Esophagus muscularis mucosa (tissue), 4 donors: ENCODE measurements around the gene CTNNA3.

Experiments used
- EP300 ChIP-seq: sonication (generic); formaldehyde crosslinking; IDR thresholded peaks from one replicate; pipeline ENCODE4 v1.6.1; 2017; ENCODE audit warnings: antibody characterized with exemption
- POLR2A ChIP-seq: fragments of 450-650 bp; IDR thresholded peaks from one replicate; pipeline ENCODE4 v1.6.1; 2017; ENCODE audit warnings: antibody characterized with exemption, moderate library complexity, mild to moderate bottlenecking, low read depth
- POLR2AphosphoS5 ChIP-seq, 2 donors: sonication (generic); formaldehyde crosslinking; IDR thresholded peaks; one replicate each; pipeline ENCODE4 v1.6.1; 2017; ENCODE audit warnings: antibody characterized with exemption in 2 of 2
- TF ChIP-seq, protein P1 (sequence below), 3 experiments: fragments of 200-600 bp in 2 of 3; fragments of 450-650 bp in 1 of 3; sonication (generic) in 2 of 3; IDR thresholded peaks; one replicate each; pipeline ENCODE4 v1.5.1; 2017 to 2019; ENCODE audit warnings: antibody characterized with exemption in 3 of 3, mild to moderate bottlenecking in 2 of 3, moderate library complexity in 1 of 3

DNA sequence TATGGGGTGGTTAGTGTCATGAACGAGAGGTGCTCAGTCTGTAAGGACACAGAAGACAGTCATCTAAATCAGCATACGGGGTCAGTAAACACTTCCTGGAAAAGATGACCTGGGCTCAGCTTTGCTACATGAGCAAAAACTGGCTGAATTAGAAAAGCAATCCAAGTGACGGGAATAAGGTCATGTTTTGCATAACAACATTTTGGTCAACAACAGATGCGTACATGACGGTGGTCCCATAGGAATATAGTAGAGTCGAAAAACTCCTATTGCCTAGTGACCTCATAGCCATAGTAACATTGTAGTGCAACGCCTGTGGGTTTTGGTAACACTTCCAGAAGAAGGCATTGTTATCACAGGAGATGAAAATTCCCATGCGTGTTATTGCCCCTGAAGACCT lies 92.9 kb downstream of the CTNNA3 start:
- TF ChIP-seq, protein P1, sequence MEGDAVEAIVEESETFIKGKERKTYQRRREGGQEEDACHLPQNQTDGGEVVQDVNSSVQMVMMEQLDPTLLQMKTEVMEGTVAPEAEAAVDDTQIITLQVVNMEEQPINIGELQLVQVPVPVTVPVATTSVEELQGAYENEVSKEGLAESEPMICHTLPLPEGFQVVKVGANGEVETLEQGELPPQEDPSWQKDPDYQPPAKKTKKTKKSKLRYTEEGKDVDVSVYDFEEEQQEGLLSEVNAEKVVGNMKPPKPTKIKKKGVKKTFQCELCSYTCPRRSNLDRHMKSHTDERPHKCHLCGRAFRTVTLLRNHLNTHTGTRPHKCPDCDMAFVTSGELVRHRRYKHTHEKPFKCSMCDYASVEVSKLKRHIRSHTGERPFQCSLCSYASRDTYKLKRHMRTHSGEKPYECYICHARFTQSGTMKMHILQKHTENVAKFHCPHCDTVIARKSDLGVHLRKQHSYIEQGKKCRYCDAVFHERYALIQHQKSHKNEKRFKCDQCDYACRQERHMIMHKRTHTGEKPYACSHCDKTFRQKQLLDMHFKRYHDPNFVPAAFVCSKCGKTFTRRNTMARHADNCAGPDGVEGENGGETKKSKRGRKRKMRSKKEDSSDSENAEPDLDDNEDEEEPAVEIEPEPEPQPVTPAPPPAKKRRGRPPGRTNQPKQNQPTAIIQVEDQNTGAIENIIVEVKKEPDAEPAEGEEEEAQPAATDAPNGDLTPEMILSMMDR (IDR thresholded peaks at IDR 0.05): no peak
- TF ChIP-seq POLR2AphosphoS5 (IDR thresholded peaks at IDR 0.05) (no peak), POLR2A (no peak), EP300 (no peak)
